ENCODE results near the gene DOK5. TPM values are rescaled to one million over a fixed set of nuclear protein-coding genes. Genes with fewer than 3 reads are reported as not detected.

DOK5 gene
- total and polyA plus RNA-seq, 4 donors = 0.37 to 3.1 (median 0.46) TPM

DNA sequence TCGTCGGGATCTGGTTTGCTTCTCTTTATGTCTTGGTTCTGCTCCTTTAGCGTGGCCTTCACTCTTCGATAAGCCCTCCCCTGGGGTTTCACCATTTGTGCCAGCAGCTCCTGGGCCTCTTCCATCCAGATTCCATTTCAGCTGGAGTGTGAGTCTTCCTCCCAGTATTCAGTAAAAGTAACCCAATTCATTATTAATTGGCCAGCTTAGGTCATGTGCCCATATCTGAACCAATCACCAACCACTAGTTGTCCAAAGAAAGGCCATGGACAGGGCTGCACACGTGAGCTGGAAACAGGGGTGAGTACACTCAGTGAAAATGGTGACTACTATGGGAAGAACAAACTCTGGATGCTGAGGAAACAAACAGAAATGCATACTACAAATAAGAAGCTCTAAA is 2.8 kb upstream of the DOK5 start:
- Histone ChIP-seq H3K36me3 (ENCODE audit: control insufficient read depth in 4 of 4, insufficient read depth in 4 of 4, low read length in 4 of 4) (no peaks in the 10 kb centered on the region), H3K27ac (ENCODE audit: low read depth in 1 of 2, low read length in 1 of 2) (no peak overlapping the region), H3K27me3 (ENCODE audit: control insufficient read depth in 3 of 3, insufficient read depth in 3 of 3, low read length in 2 of 3) (peaks cover 8 to 13% (median 12%) of the 10 kb centered on the region in 3 donors), H3K9me3 (ENCODE audit: control insufficient read depth in 4 of 4, insufficient read depth in 3 of 4, low read length in 3 of 4) (peaks cover 0 to 2% (median 0%) of the 10 kb centered on the region in 4 donors), H3K9ac (ENCODE audit: insufficient read depth in 1 of 2, low read length in 2 of 2) (no peak overlapping the region), H3K4me3 (no peak overlapping the region), H3K4me1 (ENCODE audit: control insufficient read depth in 5 of 5, insufficient read depth in 5 of 5, low read length in 5 of 5) (peaks cover 0 to 11% (median 3%) of the 10 kb centered on the region in 5 donors)
- ATAC-seq (ENCODE audit: insufficient read depth, low FRiP score) (no peak), DNase-seq (no peak)
- 88 to 92% methylated on average over 5 of the region's 5 CpGs for WGBS, 2 donors
- TF ChIP-seq, protein P1, sequence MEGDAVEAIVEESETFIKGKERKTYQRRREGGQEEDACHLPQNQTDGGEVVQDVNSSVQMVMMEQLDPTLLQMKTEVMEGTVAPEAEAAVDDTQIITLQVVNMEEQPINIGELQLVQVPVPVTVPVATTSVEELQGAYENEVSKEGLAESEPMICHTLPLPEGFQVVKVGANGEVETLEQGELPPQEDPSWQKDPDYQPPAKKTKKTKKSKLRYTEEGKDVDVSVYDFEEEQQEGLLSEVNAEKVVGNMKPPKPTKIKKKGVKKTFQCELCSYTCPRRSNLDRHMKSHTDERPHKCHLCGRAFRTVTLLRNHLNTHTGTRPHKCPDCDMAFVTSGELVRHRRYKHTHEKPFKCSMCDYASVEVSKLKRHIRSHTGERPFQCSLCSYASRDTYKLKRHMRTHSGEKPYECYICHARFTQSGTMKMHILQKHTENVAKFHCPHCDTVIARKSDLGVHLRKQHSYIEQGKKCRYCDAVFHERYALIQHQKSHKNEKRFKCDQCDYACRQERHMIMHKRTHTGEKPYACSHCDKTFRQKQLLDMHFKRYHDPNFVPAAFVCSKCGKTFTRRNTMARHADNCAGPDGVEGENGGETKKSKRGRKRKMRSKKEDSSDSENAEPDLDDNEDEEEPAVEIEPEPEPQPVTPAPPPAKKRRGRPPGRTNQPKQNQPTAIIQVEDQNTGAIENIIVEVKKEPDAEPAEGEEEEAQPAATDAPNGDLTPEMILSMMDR (IDR thresholded peaks at IDR 0.05; ENCODE audit: control extremely low read depth, extremely low read depth) = no peak

DNA sequence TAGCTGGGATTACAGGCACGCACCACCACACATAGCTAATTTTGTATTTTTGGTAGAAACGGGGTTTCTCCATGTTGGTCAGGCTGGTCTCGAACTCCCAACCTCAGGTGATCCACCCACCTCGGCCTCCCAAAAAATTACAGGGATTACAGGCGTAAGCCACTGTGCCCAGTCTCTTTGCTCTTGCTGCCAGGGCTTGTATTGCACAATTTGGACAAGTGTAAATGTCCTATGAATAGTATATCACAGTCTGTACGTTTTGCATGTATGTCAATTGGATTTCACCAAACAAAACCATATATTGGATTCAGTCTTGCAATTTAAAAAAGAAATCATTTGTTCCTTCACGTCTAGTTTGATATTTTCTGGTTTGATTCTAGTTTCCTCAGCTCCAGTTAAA is 2.1 kb upstream of the DOK5 start:
- H3K4me1 ChIP-seq (ENCODE audit: control insufficient read depth in 5 of 5, insufficient read depth in 5 of 5, low read length in 5 of 5) = peaks cover 0 to 11% (median 3%) of the 10 kb centered on the region in 5 donors
- 84 to 89% methylated on average over 7 of the region's 7 CpGs for WGBS, 2 donors
- H3K9me3 ChIP-seq (ENCODE audit: control insufficient read depth in 4 of 4, insufficient read depth in 3 of 4, low read length in 3 of 4) = peaks cover 0 to 2% (median 0%) of the 10 kb centered on the region in 4 donors

DNA sequence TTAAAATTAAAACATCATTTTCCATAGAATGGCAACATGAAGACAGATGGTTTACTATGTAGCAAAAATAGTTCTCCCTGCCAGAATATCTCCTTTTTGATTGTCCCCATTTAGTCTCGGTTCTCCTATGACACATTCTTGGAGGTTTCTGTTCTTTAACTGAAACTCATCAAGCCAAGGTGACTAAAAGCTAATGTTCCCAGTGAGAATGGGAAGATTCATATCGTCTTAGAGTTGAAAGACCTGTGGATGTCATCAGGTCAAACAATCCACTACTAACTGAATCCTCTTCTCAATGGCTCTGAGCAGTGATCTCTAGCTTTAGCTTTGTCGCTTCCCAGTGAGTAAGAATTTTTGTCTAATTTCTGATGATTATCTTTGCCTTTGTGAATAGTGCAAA is 1.3 kb upstream of the DOK5 start:
- WGBS, 2 donors = 74 to 75% methylated on average over 3 of the region's 3 CpGs
- Histone ChIP-seq H3K9ac (ENCODE audit: insufficient read depth in 1 of 2, low read length in 2 of 2) (no peak overlapping the region), H3K27ac (ENCODE audit: low read depth in 1 of 2, low read length in 1 of 2) (no peak overlapping the region), H3K9me3 (ENCODE audit: control insufficient read depth in 4 of 4, insufficient read depth in 3 of 4, low read length in 3 of 4) (peaks cover 0 to 2% (median 0%) of the 10 kb centered on the region in 4 donors), H3K36me3 (ENCODE audit: control insufficient read depth in 4 of 4, insufficient read depth in 4 of 4, low read length in 4 of 4) (no peaks in the 10 kb centered on the region), H3K4me3 (no peak overlapping the region), H3K27me3 (ENCODE audit: control insufficient read depth in 3 of 3, insufficient read depth in 3 of 3, low read length in 2 of 3) (peaks cover 8 to 22% (median 18%) of the 10 kb centered on the region in 3 donors), H3K4me1 (ENCODE audit: control insufficient read depth in 5 of 5, insufficient read depth in 5 of 5, low read length in 5 of 5) (peaks cover 0 to 11% (median 3%) of the 10 kb centered on the region in 5 donors)
- ATAC-seq (ENCODE audit: insufficient read depth, low FRiP score) (no peak), DNase-seq (no peak)
- TF ChIP-seq, protein P1 (IDR thresholded peaks at IDR 0.05; ENCODE audit: control extremely low read depth, extremely low read depth) = no peak

More for the DNA sequence above, 2.1 kb upstream of the DOK5 start:
- Histone ChIP-seq H3K4me3 (no peak overlapping the region), H3K36me3 (ENCODE audit: control insufficient read depth in 4 of 4, insufficient read depth in 4 of 4, low read length in 4 of 4) (no peaks in the 10 kb centered on the region), H3K9ac (ENCODE audit: insufficient read depth in 1 of 2, low read length in 2 of 2) (no peak overlapping the region), H3K27me3 (ENCODE audit: control insufficient read depth in 3 of 3, insufficient read depth in 3 of 3, low read length in 2 of 3) (peaks cover 8 to 18% (median 17%) of the 10 kb centered on the region in 3 donors), H3K27ac (ENCODE audit: low read depth in 1 of 2, low read length in 1 of 2) (no peak overlapping the region)
- TF ChIP-seq, protein P1 (IDR thresholded peaks at IDR 0.05; ENCODE audit: control extremely low read depth, extremely low read depth) = no peak
- ATAC-seq (ENCODE audit: insufficient read depth, low FRiP score) = no peak
- DNase-seq = no peak

DNA sequence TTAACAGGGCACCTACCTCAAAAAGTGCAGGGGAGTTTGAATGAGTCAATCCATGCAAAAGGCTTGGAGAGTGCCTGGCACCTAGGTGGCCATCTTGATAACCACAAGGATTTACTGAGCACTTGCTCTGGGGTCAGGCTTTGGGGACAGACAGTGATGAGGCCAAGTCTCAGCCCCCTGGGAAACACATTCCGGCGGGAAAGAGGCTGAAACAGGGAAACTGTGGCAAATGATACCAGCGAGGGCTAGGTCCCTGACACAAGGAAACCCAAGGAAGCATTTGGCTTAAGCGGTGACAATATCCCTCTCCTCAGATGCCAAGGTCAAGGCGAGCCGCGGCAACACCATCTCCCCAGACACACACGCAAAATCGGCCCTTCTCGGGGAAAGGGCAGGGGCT is 527 bp upstream of the DOK5 start:
- peaks cover 0 to 2% (median 0%) of the 10 kb centered on the region in 4 donors for H3K9me3 ChIP-seq (ENCODE audit: control insufficient read depth in 4 of 4, insufficient read depth in 3 of 4, low read length in 3 of 4)
- TF ChIP-seq, protein P1 (IDR thresholded peaks at IDR 0.05; ENCODE audit: control extremely low read depth, extremely low read depth) = no peak
- peaks cover 8 to 27% (median 23%) of the 10 kb centered on the region in 3 donors for H3K27me3 ChIP-seq (ENCODE audit: control insufficient read depth in 3 of 3, insufficient read depth in 3 of 3, low read length in 2 of 3)
- 9 to 10% methylated on average over 10 of the region's 10 CpGs for WGBS, 2 donors
- H3K27ac ChIP-seq (ENCODE audit: low read depth in 1 of 2, low read length in 1 of 2) = no peak overlapping the region
- DNase-seq = peak in 1 of 3 donors; percentile 18
- no peak overlapping the region for H3K9ac ChIP-seq (ENCODE audit: insufficient read depth in 1 of 2, low read length in 2 of 2)
- no peak overlapping the region for H3K4me3 ChIP-seq
- H3K36me3 ChIP-seq (ENCODE audit: control insufficient read depth in 4 of 4, insufficient read depth in 4 of 4, low read length in 4 of 4) = no peaks in the 10 kb centered on the region
- peaks cover 0 to 11% (median 3%) of the 10 kb centered on the region in 5 donors for H3K4me1 ChIP-seq (ENCODE audit: control insufficient read depth in 5 of 5, insufficient read depth in 5 of 5, low read length in 5 of 5)
- no peak for ATAC-seq (ENCODE audit: insufficient read depth, low FRiP score)
